Stimulated activated CD4-positive, alpha-beta T cell treated with anti-CD3 and anti-CD28 coated beads, Interleukin-15, amount 100 ng/mL, for 24 hours (primary cell): ENCODE data around the gene OSER1.
"Not testable (repeated sequence)": the region's sequence is repeated elsewhere in the genome, so short reads cannot be mapped to it uniquely, and the experiment has no call there.

Experiments
- DNase-seq: peaks from one replicate; pipeline ENCODE4 v3.0.0-alpha.2; 2020

Gene OSER1

DNA sequence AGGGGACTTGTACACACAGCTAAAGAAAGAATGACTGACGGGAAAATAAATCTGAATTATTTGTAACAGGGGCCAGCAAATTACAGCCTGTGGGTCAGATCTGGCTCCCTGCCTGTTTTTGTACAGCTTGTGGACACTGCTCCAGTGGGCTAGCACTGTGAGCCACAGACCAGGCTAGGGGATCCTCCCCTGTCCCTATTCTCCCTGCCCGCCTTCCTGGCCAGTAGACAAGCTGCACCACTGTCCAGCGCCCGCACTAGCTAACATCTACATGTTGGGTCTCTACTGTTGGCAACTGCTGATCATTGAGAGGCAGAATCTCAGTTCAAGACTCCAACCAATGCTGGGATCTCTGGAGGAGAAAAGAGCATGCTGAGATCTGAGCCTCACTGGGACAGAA, 10.7 kb downstream of the OSER1 start:
- DNase-seq = no peak

DNA sequence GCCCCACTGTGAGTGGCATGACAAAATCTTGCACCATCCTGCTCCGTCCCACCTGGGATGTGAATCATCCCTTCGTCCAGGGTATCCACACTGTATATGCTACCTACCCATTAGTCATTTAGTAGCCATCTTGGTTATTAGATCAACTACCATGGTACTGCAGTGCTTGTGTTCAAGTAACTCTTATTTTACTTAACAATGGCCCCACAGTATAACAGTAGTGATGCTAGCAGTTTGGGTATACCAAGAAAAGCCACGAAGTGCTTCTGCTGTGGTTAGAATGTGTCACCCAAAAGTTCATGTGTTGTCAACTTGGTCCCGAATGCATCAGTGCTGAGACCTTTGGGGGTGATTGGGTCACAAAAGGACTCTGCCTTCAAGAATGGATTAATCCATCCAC, 11.7 kb downstream of the OSER1 start:
- peak; percentile 20 for DNase-seq

DNA sequence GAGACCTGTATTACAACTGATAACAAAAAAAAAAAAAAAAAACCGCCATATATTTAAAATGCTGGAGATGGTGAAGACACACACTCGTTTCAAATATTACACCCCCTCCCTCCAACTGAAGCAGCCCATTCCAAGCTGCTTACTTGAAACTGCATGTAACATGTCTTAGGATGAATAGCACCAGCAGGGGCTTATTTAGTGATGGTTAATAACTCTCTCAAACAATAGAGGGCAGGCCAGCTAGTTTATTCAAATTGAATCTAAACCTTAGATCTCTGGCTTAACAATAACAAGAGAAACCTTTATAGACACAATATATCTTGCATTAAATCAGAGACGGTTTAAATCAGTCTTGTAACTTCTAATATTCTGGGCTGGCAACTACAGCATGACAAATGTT, 14.3 kb downstream of the OSER1 start:
- DNase-seq = no peak

DNA sequence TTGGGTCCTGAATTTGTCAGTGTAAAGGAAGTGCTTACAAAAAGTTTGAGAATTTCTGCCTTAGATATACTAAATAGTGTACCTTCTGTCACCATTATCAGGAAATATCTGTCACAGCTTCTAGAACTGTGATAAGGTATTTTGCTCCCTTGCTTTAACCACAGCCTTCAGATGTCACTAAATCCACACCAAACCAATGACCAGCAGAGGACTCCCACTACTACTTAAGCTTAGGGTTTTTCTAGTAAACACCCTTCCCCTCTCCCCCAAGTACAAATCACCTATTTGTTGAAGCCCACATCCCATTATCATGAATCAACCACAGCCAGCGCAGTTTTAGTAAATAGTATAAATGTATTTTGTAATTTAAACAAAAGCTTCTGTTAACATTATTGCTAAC, 15.0 kb downstream of the OSER1 start:
- no peak for DNase-seq

GRCh38 chr20:44193801-44194200, 16.8 kb downstream of the OSER1 start:
- no peak for DNase-seq

DNA sequence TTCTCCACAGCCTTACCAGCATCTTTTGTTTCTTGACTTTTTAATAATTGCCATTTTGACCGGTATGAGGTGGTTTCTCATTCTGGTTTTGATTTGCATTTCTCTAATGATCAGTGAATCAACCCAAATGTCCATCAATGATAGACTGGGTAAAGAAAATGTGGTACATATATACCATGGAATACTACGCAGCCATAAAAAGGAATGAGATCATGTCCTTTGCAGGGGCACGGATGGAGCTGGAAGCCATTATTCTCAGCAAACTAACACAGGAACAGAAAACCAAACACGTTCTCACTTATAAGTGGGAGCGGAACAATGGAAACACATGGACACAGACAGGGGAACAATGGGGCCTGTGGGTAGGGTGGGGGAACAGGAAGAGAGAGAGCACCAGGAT, 18.9 kb downstream of the OSER1 start:
- DNase-seq = not testable (repeated sequence)

- DNase-seq = peak; percentile 64
These were observed 20.2 kb downstream of the OSER1 start for GRCh38 chr20:44190197-44190852.

DNA sequence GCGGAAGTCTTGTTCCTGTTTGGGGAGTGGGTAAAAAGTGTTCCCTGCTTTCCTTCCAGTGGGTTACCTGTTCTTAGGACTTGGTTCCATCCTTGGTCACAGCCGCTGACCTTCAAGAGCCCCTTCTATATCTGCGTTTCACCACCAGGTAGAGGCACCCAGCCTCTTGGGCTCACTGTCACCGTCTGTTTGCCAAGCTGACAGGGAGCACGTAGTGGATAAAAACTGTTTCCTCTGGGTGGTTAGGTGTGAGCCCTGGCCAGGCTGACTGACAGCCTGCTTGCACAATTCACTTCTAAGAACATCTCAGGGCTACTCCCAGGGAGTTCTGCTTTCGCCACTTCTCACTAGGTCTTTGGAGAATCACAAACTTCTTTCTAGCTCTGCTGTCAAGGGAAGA, 21.8 kb downstream of the OSER1 start:
- no peak for DNase-seq

DNA sequence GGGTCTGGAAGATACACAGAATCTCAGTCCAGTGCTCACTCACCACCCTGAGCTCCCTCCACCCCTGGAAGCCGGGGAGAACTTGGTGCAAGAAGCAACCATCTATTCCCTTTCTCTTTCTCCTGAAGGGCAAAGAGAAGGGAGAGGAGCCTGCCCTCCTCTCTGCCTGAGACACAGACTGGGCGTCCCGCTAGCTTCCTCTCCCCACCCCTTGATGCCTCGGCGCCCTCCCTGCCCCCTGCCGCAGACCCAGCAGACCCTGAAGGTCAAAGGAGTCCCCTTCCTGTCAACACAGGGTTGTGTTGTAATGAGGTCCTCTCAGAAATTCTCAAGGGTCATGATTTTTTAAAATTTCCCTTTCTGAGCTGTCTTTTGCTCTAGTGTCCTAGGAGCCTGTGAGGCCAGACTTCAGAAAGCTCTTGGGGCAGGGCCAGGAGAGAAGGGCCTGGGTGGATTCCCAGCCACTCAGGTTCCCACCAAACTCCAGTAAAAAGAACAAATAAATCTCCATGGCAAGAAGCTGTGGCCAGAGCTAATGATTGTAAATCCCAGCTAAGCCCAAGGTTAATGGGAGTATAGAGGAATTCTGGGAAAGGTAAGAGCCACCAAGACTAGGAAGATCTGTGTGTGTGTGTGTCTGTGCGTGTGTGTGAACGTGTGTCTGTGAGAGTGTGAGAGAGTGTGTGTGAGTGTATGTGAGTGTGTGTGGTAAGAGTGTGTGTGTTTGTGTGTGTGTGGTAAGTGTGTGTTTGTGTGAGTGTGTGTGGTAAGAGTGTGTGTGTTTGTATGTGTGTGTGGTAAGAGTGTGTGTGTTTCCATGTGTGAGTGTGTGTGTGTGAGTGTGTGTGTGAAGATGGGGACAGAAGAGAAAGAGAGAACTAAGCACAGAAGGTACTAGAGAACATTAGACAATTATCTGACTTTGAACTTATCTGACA, 22.5 kb downstream of the OSER1 start:
- no peak for DNase-seq

DNA sequence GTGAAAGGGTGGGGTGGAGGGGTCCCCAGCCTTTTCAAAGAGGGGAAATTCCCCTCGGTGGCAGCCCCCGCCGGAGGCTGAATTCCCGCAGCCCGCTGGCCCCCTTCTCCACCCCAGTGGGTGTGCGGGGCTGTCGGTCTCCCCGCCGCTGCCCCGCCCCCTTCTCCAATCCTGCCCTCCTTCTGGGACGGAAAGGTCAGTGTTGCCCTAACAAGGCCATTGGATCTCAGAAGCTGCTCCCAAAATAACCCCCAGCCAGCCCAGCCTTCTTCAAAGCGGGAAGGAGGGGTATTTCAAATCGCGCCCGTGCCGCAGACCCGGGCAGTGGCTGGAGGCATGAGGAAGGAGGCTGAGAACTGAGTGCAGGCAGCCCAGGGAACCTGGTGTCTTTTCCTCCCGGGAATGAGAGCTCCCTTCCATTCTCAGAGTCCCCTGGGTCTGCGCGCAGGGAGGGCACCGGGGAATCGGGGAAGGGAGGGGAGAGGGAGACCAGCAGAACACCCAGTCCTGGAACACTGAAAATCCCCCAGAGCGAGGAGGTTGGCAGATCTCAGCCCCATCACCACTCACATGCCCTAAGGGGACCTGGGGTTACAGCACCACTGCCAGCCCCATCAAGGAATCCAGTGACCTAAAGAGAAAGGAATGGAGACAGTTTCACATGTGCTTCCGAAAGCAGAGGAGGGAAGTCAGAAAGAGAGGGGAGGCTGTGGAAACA, 23.4 kb downstream of the OSER1 start, which contains the start of gene JPH2:
JPH2 (minus strand) TSS at position 135 of the 718 bp plus-strand sequence. CDS start 483 bp downstream, outside the sequence.
- no peak for DNase-seq

GRCh38 chr20:44186674-44187053, 23.9 kb downstream of the OSER1 start:
- no peak for DNase-seq

DNA sequence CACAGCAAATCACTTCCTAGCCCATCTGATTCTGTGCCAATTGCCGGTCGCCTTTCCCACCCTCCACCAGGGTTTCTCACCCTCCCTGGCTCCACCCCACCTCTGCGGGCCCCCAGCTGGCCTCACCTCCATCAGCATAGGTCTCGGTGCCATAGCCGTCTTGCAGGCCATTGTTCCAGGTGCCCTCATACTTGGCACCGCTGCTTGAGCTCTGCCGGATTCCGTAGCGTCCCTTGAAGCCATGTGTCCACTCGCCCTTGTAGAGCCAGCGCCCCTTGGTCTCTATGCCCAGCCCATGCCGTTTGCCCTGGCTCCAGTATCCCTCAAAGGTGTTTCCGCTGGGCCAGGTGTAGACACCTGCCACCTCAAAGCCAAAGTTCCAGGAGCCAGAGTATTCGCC, 24.4 kb downstream of the OSER1 start:
- no peak for DNase-seq

DNA sequence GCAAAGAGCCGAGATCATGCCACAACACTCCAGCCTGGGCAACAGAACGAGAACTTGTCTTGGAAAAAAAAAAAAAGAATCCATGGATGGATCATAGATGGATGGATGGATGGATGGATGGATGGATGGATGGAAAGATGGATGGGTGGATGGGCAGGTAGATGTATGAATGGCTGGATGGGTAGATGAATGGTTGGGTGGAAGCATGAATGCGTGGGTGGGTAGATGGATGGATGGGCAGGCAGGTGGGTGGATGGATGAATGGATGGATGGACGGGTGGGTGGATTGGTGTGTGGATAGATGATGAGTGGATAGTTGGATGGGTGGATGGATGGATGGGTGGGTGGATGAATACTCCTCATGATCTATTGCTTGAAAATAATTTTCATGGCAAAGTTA, 25.0 kb downstream of the OSER1 start:
- DNase-seq = no peak

DNA sequence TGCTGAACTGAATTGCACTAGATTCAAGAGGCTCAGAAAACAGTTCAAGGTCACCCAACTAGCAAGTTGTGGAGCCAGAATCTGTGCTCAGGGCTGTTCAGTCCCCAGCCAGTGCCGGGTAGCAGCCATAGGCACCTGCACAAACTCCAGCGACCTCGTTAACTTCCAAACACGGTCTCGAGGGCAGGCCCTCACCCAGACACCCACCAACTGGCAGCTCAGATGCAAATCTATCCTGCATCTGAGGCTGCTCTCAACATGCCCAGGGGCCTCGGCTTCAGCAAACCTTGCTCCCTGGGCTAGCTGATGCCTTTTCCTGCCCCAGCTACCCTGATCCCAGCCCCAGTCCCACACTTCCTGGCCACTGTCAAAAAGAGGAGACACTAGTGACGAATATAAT, 27.3 kb downstream of the OSER1 start:
- no peak for DNase-seq

DNA sequence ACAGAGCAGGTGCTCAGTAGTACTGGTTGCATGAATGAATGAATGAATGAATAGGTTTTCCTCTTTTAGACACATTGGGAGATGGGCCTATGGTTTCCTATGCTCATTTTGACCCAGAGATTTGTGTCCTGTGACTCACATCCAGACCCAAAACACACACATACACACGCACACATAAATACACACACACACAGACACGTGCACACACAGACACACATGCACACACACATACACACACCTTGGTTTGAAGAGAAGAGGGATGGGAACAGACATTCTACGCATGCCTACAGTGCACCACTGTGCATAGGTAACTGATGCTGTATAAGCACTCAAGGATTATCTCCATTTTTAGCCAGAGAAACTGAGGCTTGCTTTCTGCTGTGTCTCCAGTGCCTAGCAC, 27.7 kb downstream of the OSER1 start:
- no peak for DNase-seq

DNA sequence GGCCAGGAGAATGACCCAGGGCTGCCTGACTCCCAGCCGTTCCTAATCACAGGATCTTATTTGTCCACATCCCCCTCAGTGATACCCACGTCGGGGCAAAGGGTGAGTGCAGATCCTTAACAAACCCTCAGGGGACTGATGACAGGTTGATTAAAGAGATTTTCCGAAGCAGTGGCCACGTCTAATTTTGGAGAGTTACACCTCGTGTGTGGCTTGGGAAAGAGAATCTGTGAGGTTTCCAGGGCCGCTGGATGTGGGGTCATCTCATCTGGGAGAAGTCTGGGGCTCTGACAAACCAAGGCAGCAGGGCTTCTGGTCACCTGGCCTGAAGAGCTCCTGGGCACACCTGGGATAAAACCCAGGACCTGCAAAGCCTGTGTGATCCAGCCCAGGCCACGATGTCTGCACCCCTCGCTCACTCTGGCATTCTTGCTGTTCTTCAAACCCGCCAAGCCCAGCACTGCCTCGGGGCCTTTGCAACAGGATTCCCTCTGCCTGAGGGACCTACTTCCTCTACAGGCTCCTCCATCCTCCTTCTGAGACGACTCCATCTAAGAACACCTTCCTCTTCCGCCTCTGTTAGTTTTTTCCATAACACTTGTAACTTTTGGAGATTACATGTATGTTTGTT, 28.3 kb downstream of the OSER1 start:
- DNase-seq = no peak

- DNase-seq = no peak
These were observed 29.0 kb downstream of the OSER1 start for GRCh38 chr20:44181611-44182010.

GRCh38 chr20:44180814-44181213, 29.8 kb downstream of the OSER1 start:
- no peak for DNase-seq

GRCh38 chr20:44176833-44177534, 33.6 kb downstream of the OSER1 start:
- DNase-seq = no peak

DNA sequence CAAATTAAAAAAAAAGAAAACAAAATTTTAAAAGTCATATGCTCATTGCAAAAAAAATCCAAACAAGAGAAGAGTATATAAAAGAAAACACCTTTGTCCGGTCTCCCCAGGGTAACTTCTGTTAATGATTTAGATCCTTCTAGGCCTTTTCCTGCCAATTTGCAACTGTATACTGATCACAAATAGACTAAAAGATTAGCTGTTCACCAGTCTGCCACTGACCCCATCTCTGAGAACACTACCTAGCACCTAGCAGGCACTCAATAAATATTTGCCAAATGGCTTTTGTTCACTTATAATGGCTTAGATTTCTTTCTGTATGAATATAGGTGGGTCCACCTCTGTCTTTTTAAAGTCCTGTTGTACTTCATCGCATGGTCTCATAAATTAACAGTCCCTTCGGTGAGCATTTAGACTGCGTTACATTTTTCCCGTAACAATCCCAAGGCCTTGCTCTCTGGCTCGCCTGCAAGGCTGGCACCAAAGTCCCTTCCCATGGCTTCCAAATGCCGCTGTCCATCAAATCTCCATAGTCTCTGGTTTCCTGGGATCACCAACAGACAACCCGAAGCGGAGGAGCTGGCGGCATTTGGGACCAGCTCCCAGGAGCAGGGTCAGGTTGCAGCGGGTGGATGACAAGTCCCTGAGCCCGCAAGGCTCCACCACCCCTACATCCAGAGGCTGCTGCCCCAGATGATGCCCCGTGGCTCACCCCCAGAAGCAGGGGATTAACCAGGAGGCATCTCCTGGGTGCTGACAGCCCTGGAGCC, 35.4 kb downstream of the OSER1 start:
- DNase-seq = no peak

DNA sequence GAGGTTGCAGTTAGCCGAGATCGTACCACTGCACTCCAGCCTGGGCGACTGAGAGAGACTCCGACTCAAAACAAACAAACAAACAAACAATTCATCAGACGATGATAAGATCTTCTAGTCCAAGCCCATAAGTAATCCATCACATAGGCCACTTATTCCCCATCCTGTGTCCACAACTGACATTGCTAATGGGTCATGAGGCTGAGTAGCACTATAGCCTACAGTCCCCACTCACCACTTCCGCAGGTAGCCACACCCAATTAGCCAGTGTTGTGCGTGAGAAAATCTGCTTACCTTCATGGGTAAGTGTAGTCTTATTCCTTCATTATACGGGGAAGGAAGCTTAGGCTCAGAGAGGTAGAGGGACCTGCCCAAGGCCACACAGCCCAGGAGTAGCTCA, 36.7 kb downstream of the OSER1 start:
- no peak for DNase-seq

- DNase-seq = no peak
These were observed 37.5 kb downstream of the OSER1 start for GRCh38 chr20:44173116-44173515.
